ENCODE data around the gene TMED4.

GRCh38 chr7:44538798-44539668 lies 43.0 kb downstream of the TMED4 start:
- TF ChIP-seq CTCF (IDR thresholded peaks at IDR 0.05) (no peak), POLR2A (IDR thresholded peaks at IDR 0.05) (no peak)

All from suprapubic skin (tissue), 3 donors.